Esophagus muscularis mucosa (tissue), 4 donors: ENCODE measurements around the gene RBSN. TPM values are rescaled to one million over a fixed set of nuclear protein-coding genes. Genes with fewer than 3 reads are reported as not detected.

Source experiments
- DNase-seq: peaks from one replicate; pipeline ENCODE4 v3.0.0-alpha.2; 2017; ENCODE audit errors: extremely low spot score
- H3K27ac ChIP-seq, 4 donors: fragments of 200-600 bp; sonication (generic); replicated peaks in 1 of 4; 1 replicate in 3 of 4; 2 replicates in 1 of 4; pipeline ENCODE4 v1.5.1; 2016 to 2019; ENCODE audit warnings: mild to moderate bottlenecking in 1 of 4
- H3K27me3 ChIP-seq, 4 donors: fragments of 200-600 bp; sonication (generic); one replicate each; pipeline versions ENCODE4 v1.5.1 to v1.6.0; 2016 to 2019
- H3K36me3 ChIP-seq, 4 donors: fragments of 200-600 bp; sonication (generic); one replicate each; pipeline ENCODE4 v1.5.1; 2016 to 2019
- H3K4me1 ChIP-seq, 4 donors: fragments of 200-600 bp; sonication (generic); one replicate each; pipeline ENCODE4 v1.5.1; 2016 to 2019
- H3K4me3 ChIP-seq, 4 donors: fragments of 200-600 bp; sonication (generic); 1 replicate in 2 of 4; 2 replicates in 2 of 4; pipeline ENCODE4 v1.5.1; 2016 to 2019; ENCODE audit warnings: mild to moderate bottlenecking in 4 of 4, moderate library complexity in 1 of 4
- H3K9me3 ChIP-seq, 4 donors: fragments of 200-600 bp; sonication (generic); 1 replicate in 3 of 4; 2 replicates in 1 of 4; pipeline ENCODE4 v1.5.1; 2016 to 2019
- CTCF ChIP-seq, 3 experiments: fragments of 200-600 bp in 2 of 3; fragments of 450-650 bp in 1 of 3; sonication (generic) in 2 of 3; IDR thresholded peaks; one replicate each; pipeline ENCODE4 v1.5.1; 2017 to 2019; ENCODE audit warnings: antibody characterized with exemption in 3 of 3, mild to moderate bottlenecking in 2 of 3, moderate library complexity in 1 of 3
- EP300 ChIP-seq: sonication (generic); formaldehyde crosslinking; IDR thresholded peaks from one replicate; pipeline ENCODE4 v1.6.1; 2017; ENCODE audit warnings: antibody characterized with exemption
- POLR2A ChIP-seq: fragments of 450-650 bp; IDR thresholded peaks from one replicate; pipeline ENCODE4 v1.6.1; 2017; ENCODE audit warnings: antibody characterized with exemption, moderate library complexity, mild to moderate bottlenecking, low read depth
- POLR2AphosphoS5 ChIP-seq, 2 donors: sonication (generic); formaldehyde crosslinking; IDR thresholded peaks; one replicate each; pipeline ENCODE4 v1.6.1; 2017; ENCODE audit warnings: antibody characterized with exemption in 2 of 2
- WGBS: methylation state at CpG from one replicate; pipeline ENCODE4 v1.1.5; 2018; 5-methylcytosine and 5-hydroxymethylcytosine counted together
- intact Hi-C: fragments of 100-400 bp; cut with DNase I; formaldehyde crosslinking; loops from one replicate; pipeline ENCODE4 v1.15.1; 2023
- total RNA-seq, 4 donors: library from RNA; depleted of rRNA; stranded (reverse); fragments of >200 nt; gene quantifications; one replicate each; pipeline versions ENCODE4 v1.1.0 to v1.2.1, GENCODE V29; 2016

Gene RBSN
- total RNA-seq, 4 donors from 2014 or later = 31.6 to 45.7 (median 39.0) TPM

GRCh38 chr3:15060029-15060428 lies 38.9 kb downstream of the RBSN start:
- Histone ChIP-seq H3K9me3 (no peaks in the 10 kb centered on the region), H3K4me1 (peaks cover 13 to 21% (median 16%) of the 10 kb centered on the region in 4 donors), H3K27me3 (no peaks in the 10 kb centered on the region), H3K36me3 (peaks cover 17 to 36% (median 33%) of the 10 kb centered on the region in 4 donors), H3K4me3 (no peak overlapping the region), H3K27ac (no peak overlapping the region)
- intact Hi-C loops = no loop called here
- DNase-seq = no peak
- WGBS = 93% methylated on average over 3 of the region's 3 CpGs
- TF ChIP-seq POLR2AphosphoS5 (IDR thresholded peaks at IDR 0.05) = no peak
- TF ChIP-seq CTCF (IDR thresholded peaks at IDR 0.05) = no peak
- TF ChIP-seq POLR2A = no peak
- no peak for TF ChIP-seq EP300

GRCh38 chr3:15056676-15057404 lies 42.1 kb downstream of the RBSN start:
- no peak overlapping the region for H3K27ac ChIP-seq
- TF ChIP-seq POLR2A (no peak), CTCF (IDR thresholded peaks at IDR 0.05) (no peak), EP300 (no peak), POLR2AphosphoS5 (IDR thresholded peaks at IDR 0.05) (no peak)
- H3K9me3 ChIP-seq = no peaks in the 10 kb centered on the region
- no peak overlapping the region for H3K4me3 ChIP-seq
- H3K36me3 ChIP-seq = peaks cover 17 to 55% (median 53%) of the 10 kb centered on the region in 4 donors
- no peaks in the 10 kb centered on the region for H3K27me3 ChIP-seq
- H3K4me1 ChIP-seq = peaks cover 0 to 4% (median 0%) of the 10 kb centered on the region in 4 donors
- intact Hi-C loops = loop anchor here (10.0 kb wide), 1 partner anchor 112 kb away; the partner anchor contains the start of gene NR2C2
- WGBS = 94% methylated on average over 19 of the region's 19 CpGs
- DNase-seq = no peak

GRCh38 chr3:15055019-15055557 lies 43.9 kb downstream of the RBSN start:
- Histone ChIP-seq H3K4me3 (no peak overlapping the region), H3K9me3 (no peaks in the 10 kb centered on the region), H3K27me3 (no peaks in the 10 kb centered on the region), H3K4me1 (peaks cover 0 to 4% (median 0%) of the 10 kb centered on the region in 4 donors), H3K36me3 (peaks cover 17 to 73% (median 70%) of the 10 kb centered on the region in 4 donors), H3K27ac (no peak overlapping the region)
- intact Hi-C loops = loop anchor here (10.0 kb wide), 1 partner anchor 110 kb away; the partner anchor contains the start of gene NR2C2
- no peak for TF ChIP-seq POLR2AphosphoS5 (IDR thresholded peaks at IDR 0.05)
- no peak for TF ChIP-seq POLR2A
- no peak for TF ChIP-seq EP300
- no peak for TF ChIP-seq CTCF (IDR thresholded peaks at IDR 0.05)
- DNase-seq = no peak
- 95% methylated on average over 8 of the region's 8 CpGs for WGBS

- DNase-seq = no peak
- no peaks in the 10 kb centered on the region for H3K9me3 ChIP-seq
- 97% methylated on average over 4 of the region's 4 CpGs for WGBS
- TF ChIP-seq POLR2A (no peak), CTCF (IDR thresholded peaks at IDR 0.05) (no peak), EP300 (no peak), POLR2AphosphoS5 (IDR thresholded peaks at IDR 0.05) (no peak)
- intact Hi-C loops = loop anchor here (10.0 kb wide), 1 partner anchor 109 kb away; the partner anchor contains the start of gene NR2C2
- H3K27ac ChIP-seq = no peak overlapping the region
- peaks cover 0 to 4% (median 0%) of the 10 kb centered on the region in 4 donors for H3K4me1 ChIP-seq
- no peaks in the 10 kb centered on the region for H3K27me3 ChIP-seq
- H3K36me3 ChIP-seq = peaks cover 22 to 80% (median 75%) of the 10 kb centered on the region in 4 donors
- H3K4me3 ChIP-seq = no peak overlapping the region
Observed at GRCh38 chr3:15053541-15053940, 45.4 kb downstream of the RBSN start.
